Skin of body (tissue), 2 donors: Measurements from ENCODE around the gene ABCB11. TPM values are rescaled to one million over a fixed set of nuclear protein-coding genes. Genes with fewer than 3 reads are reported as not detected.
A peak's percentile ranks its signal among the peaks of the same experiment; 100 is the strongest.
"Not testable (repeated sequence)": the region's sequence is repeated elsewhere in the genome, so short reads cannot be mapped to it uniquely, and the experiment has no call there.

Source experiments
- DNase-seq: peaks from one replicate; lab custom pipeline; 2025; lab: John Stamatoyannopoulos, UW
- total RNA-seq: library from RNA; depleted of rRNA; stranded (reverse); fragments of >200 nt; gene quantifications from one replicate; pipeline ENCODE4 v1.2.3, GENCODE V29; 2014

ABCB11 gene
- 0.79 TPM for total RNA-seq

DNA sequence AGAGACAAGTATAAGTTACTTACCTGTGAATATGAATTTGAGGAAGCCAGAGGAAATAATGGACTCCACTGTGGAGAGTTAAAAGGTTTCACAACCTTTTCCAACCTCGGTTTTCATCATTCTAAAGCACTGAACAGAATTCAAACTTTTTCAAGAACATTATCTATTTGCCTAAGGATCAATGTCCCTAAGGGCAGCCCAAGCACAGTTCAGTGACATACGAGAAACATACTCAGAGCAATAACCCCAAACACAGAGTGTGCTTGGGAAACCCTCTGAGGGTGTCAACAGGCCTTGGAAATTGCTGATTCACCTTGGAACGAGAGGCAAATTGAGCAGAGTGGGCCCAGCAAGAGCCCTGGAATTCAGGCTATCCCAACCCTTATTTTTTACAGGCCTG lies at the start of gene ABCB11:
Gene ABCB11 (minus strand): TSS at position 123 of the 400 bp plus-strand sequence. CDS start 13,199 bp downstream, outside the sequence.
- DNase-seq = no peak

DNA sequence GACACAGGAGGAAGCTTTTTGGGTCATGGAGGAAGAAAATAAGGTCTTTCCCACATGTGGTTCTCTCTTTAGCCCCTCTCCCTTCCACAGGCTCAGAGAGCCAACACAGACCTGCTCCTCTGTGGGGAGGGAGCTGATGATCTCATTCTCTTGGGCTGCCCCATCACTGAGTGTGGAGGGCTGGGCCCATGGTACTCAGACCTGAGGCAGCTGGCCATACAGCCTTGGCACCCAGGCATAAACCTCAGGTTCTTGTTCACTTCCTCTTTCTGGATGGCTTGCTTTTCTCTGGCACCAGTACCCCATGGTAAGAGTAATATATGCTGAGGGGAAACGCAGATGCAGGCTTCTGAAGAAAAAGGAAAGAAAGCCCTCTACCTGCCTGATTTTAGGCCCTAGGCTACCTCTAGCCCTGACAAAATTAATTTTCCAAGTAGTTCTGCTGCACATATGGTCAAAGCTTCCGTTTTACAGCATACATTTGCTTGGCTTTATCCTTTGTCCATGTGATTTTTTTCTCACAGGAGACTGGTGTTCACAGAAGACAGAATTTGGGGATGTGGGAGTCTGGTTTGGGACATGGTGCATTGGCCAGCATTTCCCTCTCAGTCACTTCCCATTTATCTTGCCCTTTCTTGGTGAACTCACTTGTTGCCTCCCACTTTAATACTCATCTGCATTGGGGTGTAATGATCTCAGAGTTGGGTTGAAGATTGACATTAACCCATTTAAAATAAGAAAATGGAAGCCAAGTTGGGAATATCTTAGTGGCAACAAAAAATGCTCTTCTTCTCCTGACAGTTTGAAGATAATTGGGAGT lies 49.3 kb upstream of the ABCB11 start:
- DNase-seq = no peak

DNA sequence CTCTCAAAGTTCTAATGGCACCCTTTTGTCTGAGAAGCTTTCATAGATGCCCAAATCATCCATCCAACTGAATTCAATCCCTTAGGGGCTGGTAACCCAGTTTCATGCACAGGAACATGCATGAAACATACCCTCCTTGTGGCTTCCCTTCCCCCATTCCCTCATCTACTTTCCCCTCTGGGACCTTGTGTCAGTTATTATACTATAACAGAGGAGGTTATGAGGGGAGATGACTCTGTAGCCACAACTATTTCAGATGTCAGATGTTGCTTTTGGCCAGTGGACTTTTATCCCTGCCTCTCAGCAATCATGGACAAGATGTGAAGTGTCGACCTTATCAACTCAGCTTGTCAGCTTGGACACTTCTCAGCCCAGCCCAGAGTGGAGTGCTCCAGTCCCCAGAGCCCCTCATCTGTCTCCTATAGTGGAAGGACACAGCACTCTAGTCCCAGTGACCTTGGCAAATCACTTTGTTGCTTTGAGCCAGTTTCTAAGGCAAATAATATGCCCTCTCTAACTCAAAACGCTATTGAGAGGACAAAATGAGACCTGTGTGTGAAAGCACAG lies 46.6 kb upstream of the ABCB11 start:
- no peak for DNase-seq

DNA sequence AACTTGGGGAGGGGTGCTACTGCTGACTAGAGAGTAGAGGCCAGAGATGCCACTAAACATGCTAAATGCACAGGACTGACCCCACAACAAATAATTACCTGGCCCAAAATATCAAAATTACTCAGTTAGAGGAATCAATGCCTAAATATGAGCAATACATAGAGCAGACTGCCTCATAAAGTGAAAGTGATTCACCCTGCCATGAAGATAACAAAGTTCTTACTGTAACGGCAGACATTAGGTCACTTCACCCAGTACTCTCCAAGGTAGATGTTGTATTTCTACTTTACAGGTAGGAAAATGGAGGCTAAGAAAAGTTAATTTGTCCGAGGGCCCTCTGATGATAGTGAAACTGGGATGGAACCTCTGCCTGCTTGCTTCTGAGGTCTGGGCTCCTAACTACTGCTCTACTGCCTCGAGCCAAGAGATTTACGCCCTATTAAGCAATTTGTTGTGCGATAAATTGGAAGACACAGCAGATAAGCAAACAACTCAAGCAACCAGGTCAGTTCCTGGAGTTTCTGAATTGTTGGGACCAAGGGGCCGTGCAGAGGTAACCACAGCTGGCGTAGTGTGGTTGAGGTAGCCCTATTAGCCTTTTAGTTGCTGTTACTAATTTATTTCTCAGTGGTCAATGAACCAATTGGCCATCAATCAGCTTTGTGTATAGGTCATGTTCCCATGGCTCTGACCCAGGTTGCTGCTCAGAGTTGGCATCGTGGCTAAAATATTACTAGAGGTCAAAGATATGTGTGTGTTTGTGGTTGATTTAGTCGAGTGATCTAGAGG lies 43.0 kb upstream of the ABCB11 start:
- no peak for DNase-seq

DNA sequence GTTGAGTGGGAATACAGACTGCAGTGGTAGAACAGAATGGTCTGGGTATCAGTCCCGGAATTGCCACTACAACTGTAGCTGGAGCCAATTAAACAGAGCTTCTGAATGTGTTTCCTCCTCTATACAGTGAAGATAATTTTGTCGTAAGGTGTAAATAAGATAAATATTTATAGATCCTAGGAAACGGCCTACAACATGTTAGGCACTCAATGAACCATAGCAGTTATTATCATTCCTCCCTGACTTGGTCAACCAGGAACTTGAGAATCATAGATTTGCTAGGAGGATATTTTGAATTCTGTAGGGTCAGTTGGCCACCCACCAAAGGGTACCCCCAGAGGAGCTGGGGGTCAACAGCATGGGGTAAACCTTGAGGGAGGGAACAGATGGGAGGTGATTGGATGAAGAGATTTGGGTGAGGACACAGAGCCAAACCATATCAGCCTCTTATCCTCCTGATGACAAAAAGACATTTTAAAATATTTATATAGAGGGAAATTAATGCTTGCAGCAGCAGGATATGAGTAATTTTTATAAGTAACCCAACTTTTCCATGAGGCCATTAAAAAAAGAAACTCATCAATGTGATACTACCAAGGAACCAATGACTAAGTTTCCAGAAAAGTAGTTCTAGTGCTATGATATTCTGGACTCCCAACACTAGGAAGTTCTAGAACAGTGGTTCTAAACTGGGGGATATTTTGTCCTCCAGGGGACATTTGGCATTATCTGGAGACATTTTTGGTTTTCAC lies 42.3 kb upstream of the ABCB11 start:
- no peak for DNase-seq

DNA sequence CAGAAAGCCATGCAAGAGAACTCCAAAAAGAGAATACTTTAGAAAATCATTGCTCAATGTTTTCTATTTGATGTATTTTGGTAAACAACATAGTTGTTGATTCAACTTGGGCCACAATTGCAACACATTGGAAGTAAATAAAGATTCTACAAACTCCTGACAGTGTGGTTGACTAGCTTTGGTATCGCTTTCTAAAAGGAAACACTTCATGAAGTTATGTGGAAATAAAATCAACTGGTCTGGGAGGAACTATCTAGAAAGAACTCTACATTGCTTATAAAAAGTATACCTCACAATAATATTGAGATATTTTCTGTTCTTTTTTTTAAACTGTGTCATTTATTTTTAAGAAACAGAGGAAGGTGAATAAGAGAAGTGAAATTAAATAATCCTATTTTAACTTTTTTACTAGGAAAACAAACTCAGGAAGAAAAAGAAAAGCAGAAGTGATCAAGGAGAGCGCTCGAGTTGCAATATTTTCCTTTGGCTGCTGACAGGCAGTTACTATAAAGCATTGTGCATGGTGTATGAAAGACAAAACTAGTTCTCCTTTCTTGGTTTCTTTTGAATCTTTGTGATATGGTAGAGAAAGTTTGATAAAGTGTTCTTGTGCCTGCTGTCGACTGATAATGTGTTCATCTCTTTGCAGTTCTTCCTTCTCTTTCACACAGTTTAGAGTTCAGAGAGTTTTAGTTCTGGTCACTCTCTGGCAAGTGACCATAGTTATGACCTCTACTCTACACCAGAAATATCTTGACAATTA lies 41.2 kb upstream of the ABCB11 start:
- no peak for DNase-seq

DNA sequence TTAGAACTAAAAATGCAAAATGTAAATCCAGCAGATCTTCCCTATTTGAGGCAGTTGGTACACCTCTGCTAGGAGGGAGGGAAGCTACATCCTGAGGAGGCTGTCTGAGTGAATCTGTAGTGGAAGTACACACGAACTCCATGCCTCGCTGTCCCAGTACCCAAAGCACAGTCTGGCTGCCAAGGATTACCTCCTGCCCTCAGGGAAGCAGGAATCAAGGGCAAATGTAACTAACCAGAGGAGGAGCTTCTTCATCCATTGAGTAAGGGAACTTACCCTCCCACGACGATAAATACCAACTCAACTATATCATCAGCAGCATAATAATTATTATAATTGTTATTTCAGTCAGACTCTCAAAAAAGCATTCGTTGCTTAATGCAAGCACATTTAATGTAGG lies 40.3 kb upstream of the ABCB11 start:
- no peak for DNase-seq

DNA sequence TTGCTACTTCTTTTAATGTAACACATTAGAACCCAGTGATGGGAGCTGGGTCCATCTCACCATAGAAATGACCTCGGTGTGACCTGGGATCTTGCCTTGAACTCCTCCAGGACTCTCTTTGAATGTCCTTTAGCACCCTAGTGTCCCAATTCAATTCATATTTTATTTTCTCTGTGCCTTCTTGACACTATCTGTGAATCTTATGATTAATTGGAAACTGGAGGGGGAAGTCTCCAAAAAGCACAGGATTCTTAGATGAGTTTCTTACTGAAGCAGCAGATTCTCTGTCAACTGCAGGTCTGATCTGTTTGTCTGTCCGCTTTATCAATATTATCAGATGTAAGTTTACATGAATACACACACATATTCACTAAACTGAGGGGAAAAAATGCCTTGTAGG lies 38.7 kb upstream of the ABCB11 start:
- DNase-seq = no peak

DNA sequence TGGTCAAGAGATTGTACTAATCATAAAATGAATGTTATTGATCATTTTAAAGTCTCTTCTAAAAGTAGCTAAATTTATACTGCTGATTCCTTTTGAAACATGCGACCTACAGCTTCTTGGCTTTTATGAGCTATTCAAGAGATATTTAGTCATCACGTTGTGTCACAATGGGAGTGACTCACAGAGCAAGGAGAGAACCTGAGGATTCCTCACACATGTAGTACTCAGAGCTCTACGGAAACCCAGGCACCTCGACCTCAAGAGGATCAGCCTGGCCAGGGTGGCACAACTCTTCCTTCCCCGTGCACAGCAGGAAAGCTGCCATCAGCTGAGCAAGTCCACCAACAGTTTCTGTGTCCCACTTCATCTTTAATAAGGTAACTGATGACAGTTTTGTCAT lies 38.2 kb upstream of the ABCB11 start, which contains the start of gene DHRS9:
Gene DHRS9 (plus strand): TSS at position 223 of the 400 bp plus-strand sequence. CDS start 12,019 bp downstream, outside the sequence.
- DNase-seq = no peak

DNA sequence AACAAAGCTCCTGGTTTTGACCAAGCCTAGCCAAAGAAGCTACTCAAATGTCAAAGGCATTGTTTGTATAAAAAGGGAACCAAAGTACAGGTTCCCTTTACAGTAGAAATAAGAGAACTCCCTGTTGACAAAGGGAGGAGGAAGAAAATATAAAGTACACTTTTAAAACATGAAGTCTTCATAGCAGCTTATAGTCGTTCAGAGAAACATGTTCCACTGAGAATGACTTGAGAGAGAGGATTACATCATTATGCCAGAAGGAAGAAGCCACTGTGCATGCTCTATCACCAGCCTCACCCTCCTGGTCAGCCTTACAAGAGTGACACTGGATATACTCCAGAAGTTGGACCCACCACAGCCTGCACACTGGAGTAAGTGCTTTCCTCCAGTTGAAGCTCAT lies 35.8 kb upstream of the ABCB11 start:
- no peak for DNase-seq

DNA sequence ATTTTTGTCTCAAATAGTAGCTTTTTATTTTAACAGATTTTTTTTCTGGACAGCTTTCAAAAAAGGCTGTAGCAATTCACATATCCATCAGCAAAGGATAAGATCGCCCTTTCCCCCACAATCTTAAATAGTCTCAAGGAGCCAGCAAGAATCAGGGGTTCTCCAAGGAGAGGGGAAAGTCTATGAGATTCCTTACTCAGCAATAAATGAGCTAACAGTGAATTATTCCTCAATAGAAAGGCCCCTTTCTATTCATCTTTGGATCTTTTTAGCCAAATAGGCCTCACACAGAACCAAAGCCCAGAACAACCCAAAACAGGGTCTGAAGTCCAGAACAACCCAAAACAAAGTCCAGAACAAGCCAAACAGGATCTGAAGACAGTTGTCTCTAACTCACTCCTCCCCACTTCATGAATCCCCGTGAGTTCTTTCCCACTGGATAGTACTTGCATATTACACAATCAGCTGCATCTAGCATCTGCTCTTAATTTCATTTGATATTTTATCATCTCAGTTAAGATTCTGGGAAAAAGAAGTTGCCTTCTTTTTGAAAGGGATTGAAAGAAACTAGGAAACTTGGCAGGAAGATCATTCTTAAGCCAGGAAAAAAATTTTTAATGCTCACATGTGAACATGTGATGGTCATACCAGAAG lies 34.9 kb upstream of the ABCB11 start:
- DNase-seq = peak; percentile 6

DNA sequence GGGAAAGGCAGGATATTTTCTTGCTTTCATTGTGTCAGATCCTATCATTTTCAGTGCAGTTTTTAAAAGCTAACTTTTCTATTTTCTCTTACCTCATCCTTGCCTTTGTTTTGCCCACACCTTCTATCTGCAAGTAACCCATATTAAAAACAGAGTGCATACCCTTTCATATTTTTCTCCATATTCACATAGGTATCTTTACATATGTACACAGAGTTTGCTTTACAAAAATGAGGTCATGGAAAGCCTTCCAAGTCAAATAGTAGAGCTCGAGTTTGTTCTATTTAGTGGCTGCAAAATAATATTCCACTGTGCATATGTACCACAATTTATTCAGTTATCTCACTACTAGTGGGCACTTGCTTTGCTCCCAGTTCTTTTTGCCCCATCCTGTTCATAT lies 34.3 kb upstream of the ABCB11 start:
- DNase-seq = no peak

DNA sequence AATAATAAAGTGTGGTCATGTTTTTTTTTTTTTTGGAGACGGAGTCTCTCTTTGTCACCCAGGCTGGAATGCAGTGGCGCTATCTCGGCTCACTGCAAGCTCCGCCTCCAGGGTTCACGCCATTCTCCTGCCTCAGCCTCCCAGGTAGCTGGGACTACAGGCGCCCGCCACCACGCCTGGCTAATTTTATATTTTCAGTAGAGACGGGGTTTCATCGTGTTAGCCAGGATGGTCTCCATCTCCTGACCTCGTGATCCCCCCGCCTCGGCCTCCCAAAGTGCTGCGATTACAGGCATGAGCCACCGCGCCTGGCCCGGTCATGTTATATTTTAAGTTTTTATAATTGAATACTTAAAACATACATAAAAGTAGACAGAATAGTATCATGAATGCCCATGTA lies 33.1 kb upstream of the ABCB11 start:
- DNase-seq = not testable (repeated sequence)

DNA sequence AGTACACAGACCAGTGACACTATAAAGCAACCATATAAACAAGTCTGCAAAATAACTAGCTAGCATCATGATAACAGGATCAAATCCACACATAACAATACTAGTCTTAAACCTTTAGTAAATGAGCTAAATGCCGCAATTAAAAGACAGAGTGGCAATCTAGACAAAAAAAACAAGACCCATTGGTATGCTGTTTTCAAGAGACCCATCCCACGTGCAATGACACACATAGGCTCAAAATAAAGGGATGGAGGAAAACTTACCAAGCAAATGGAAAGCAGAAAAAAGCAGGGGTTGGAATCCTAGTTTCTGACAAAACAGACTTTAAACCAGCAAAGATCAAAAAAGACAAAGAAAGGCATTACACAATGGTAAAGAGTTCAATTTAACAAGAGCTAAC lies 23.5 kb upstream of the ABCB11 start:
- not testable (repeated sequence) for DNase-seq

DNA sequence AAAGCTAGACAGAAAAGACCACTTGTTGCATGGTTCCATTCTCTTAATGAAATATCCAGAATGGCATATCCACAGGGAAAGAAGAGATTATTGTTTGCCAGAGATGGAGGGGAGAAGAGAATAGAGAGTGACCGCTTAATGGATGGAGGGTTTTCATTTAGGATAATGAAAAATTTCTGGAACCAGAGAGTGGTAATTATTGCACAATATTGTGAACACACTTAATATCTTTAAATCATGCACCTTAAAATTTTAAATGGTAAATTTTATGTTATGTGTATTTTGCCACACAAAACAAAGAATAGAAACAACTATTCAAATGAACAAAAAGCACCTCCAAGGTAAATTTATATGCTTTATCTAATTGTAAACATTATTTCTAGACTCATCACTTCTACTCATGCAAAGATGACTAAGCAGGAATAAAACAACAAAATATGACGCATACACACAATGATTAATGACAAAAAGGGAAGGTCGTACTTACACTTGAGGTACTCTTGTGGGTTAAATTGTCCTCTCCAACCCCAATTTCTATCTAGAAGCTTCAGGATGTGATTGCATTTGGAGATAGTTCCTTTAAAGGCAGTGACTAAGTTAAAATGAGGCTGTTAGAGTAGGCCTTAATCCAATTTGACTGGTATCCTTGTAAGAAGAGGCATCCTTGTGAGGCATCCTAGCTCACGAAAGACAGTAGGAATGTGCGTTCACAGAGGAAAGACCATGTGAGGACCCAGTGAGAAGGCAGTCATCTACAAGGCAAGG lies 19.5 kb upstream of the ABCB11 start:
- no peak for DNase-seq

DNA sequence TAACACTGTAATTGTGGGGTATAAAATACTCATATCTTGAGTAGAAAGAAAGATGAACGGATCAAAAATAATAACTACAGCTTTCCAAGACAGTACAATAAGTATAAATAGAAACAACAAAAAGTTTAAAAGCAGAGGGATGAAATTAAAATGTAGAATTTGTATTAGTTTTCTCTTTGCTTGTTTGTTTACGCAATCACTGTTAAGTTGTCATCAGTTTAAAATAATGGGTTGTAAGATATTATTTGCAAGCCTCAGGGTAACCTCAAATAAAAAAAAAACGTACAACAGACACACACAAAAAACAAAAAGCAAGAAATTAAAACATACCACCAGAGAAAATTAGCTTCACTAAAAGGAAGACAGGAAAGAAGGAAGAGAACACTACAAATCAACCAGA lies 18.0 kb upstream of the ABCB11 start:
- no peak for DNase-seq

DNA sequence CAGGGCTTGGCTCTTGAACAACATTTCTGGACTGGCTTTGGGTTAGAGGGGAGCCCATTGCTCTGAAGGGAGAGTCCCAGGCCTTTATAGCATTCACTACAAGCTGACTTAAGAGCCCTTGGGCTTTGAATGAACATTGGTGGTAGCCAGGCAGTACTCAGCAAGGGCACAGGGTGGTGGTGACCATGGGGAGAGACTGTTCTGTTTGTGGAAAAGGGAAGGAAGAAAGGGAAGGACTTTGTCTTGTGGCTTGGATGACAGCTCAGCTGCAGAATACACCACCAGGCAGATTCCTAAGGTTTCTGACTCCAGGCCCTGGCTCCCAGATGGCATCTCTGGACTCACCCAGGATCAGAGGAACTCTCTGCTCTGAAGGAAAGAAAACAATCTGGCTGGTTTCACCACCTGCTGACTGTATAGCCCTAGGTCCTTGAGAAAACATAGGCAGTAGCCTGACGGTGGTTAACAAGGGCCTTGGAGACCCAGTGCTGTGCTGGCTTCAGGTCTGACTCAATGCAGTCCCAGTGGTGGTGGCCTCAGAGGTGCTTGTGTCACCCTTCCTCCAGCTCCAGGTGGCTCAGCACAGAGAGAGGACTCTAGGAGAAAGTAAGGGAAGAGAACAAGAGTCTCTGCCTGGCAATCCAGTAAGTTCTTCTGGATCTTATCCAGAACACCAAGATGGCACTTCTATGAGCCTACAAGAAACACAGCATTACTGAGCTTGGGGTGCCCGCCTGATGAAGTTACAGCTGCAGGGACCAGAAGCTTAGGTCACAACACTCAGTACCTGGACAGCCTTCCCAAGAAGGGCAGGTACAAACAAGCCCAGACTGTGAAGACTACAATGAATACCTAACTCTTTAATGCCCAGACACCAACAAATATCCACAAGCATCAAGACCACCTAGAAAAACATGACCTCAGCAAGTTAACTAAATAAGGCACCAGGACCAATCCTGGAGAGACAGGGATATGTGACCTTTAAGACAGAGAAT lies 16.4 kb upstream of the ABCB11 start:
- no peak for DNase-seq
